ENCODE results near the gene CCDC83.
"Not testable (repeated sequence)": the region's sequence is repeated elsewhere in the genome, so short reads cannot be mapped to it uniquely, and the experiment has no call there.

The CCDC83 gene

DNA sequence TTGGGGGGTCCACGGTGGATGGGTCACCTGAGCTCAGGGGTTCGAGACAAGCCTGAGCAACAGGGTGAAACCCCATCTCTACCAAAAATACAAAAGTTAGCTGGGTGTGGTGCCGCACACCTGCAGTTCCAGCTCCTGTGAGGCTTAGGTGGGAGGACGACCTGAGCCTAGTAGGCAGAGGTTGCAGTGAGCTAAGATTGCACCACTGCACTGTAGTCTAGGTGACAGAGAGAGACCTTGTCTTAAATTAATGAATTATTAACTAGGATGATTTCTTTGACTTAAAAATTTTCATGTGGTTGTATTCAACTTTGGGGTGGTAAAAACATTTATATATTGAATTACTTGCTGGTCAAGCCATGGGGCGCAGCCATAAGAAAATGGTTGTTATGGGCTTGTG, 33.9 kb downstream of the CCDC83 start:
- DNase-seq (ENCODE audit: low read depth), result no peak

GRCh38 chr11:85889676-85890579, 34.7 kb downstream of the CCDC83 start:
- no peak for DNase-seq (ENCODE audit: low read depth)

GRCh38 chr11:85893395-85893794, 38.2 kb downstream of the CCDC83 start:
- DNase-seq (ENCODE audit: low read depth), result no peak

DNA sequence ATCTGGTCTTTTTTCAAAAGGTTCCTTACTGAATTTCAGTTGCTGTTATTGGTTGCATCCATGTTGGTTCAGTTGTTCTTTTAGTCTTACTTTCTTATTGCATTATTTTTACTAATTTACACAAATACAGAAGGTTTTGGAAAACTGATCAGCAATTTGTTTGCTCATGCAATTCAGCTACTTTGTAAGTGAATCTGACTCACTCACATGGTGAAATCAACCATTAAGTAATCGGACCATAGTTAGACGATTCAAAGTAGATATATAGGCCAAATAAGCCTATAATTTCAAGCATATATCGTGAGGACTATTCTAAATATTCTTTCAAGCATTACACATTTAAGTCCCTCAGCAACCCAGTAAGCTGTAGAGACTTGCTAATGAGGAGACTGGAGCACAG, 41.7 kb downstream of the CCDC83 start:
- DNase-seq (ENCODE audit: low read depth), result no peak

DNA sequence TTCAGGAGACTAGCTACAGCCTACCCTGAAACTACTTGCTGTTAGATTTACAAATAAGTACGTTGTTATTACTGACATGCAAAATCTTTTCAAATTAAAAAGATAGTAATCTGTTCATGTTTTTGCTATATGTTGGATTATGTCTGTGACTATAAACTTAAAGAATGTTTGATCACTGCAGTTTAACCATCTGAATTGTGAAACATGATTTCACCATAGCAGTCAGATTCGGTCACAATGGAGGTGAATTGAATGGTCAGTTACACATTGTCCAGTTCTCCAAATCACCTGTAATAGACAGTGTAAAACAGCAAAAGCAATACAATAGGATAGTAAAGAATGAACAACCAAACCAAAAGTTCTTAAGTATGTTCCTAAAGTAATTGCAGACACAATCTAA, 43.3 kb downstream of the CCDC83 start:
- DNase-seq (ENCODE audit: low read depth), result no peak

DNA sequence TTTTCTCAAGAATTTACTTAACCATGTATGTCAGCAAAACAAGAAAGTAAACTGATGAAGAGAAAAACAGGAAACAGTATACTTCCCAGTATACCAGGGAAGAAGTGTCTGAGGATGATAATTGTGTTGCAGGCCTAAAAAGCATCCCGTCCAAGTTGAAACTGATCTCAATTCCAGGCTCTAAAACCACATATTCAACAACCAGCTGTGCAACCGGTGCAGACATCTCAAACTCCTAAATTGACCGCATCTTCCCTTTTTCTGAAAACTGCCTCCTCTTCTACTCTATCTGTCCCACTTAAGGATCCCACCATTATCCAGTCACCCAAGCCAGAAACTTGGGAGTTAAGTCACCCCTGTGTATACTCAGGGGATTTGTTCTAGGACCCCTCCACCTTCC, 47.2 kb downstream of the CCDC83 start:
- no peak for DNase-seq (ENCODE audit: low read depth)

DNA sequence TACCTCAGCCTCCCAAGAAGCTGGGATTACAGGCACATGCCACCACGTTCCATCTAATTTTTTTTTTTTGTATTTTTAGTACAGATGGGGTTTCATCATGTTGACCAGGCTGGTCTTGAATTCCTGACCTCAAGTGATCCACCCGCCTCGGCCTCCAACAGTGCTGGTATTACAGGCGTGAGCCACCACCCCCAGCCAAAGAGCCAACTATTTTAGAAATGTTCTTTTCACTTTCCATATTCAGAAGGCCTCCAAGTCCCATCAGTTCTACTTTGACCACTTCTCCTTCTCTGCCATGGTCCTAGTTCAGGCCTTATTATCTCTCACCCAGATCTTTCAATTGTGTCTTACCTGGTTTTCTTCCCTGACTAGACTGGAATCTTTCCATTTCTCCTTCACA, 48.2 kb downstream of the CCDC83 start:
- DNase-seq (ENCODE audit: low read depth), result no peak

DNA sequence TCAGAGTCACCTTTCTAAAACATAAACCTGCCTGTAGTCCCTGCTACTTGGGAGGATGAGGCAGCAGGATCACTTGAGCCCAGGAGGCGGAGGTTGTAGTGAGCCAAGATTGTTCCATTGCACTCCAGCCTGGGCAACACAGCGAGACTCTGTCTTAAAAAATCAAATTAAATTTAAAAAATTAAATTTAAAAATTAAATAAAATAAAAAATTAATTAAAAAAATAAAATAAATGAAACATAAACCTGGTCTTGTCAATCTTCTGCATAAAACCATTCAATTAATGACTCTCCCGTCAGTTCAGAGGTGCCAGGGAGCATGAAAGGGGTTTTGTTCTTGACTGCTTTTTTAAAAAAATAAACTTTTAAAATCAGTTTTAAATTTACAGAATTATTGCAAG, 48.6 kb downstream of the CCDC83 start:
- no peak for DNase-seq (ENCODE audit: low read depth)

DNA sequence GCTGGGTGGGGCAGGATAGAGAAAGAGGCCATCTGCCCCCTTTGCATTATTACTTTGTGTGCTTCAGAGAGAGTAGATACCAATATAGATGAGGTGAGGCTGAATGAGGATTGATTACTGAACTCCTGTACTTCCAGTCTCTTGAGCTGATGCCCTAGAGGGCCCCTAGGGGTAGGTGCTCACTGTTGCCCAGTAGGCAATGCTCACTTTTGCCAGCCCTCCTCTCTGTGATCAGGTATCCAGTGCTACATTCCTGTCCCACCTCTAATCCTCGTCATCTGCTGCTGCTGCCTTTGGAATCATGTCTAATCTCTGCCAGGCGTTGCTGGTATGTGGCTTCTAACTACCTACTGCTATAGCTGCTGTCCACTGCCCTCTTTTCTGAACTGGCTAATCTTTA, 57.2 kb downstream of the CCDC83 start:
- DNase-seq (ENCODE audit: low read depth), result no peak

GRCh38 chr11:85913513-85913912, 58.3 kb downstream of the CCDC83 start:
- DNase-seq (ENCODE audit: low read depth), result no peak

GRCh38 chr11:85914425-85914824, 59.2 kb downstream of the CCDC83 start:
- no peak for DNase-seq (ENCODE audit: low read depth)

GRCh38 chr11:85918910-85919794, 64.0 kb downstream of the CCDC83 start:
- DNase-seq (ENCODE audit: low read depth), result no peak

- DNase-seq (ENCODE audit: low read depth), result no peak
Measured at GRCh38 chr11:85922367-85922766, 67.2 kb downstream of the CCDC83 start.

DNA sequence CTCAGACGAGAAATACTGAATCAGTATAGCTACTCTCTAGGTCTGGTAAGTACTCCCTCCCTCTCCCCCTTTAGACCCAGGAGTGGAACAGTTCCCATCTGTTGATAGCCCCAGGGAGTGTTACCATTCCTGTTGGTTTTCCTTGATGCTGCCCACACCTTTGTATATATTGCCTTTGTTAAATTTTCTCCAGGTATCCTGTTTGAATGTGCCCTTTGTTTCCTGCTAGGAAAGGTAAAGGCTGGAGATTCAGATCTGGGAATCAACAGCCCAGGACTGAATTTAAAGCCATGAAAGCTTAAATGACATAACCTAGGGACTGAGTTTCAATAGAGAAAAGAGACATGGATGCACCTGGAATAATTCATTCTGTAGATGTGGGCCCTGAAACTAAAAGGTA, 68.3 kb downstream of the CCDC83 start:
- DNase-seq (ENCODE audit: low read depth), result no peak

GRCh38 chr11:85926653-85927214, 71.6 kb downstream of the CCDC83 start:
- DNase-seq (ENCODE audit: low read depth), result not testable (repeated sequence)

DNA sequence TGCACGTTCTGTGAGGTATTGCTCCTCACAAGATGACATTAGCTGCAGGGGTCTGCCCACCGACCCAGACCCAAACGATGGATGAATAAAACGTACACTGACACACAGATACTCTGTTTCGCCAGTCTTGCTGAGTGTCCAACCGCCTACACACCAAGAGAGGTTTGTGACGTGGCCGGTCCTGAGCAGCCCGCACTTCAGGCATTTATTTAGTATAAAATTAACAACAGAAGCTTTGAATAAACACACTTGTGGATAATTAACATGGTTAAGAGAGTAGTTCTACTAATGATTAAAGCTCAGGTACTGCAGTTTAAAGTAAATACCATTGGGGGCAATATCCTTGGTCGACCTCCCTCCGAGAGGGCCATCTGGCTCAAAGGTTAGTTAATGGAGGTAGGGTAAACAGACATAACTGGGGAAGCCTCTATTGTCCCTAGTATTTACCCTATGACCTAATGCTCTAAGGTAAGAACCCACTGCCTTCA, 75.7 kb downstream of the CCDC83 start:
- no peak for DNase-seq (ENCODE audit: low read depth)

DNA sequence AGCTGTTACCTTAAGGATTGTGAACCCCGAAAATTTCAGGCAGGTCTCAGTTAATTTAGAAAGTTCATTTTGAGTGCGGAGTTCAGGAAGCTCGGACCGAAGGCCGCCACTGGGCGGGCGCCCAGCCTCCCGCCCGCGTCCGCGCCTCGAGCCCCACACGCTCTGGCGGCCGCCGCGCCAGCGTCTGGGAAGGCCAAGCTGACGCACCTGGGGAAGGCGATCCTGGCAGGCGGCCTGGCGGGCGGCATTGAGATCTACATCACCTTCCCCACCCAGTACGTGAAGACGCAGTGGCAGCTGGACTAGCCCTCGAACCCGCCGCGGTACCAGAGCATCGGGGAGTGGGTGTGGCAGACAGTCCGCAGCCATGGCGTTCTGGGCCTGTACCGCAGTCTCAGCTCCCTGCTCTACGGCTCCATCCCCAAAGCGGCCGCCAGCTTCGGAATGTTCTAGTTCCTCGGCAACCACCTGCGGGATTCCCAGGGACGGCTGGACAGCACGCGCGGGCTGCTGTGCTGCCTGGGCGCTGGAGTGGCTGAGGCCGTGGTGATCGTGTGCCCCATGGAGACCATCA, 79.5 kb downstream of the CCDC83 start:
- no peak for DNase-seq (ENCODE audit: low read depth)

DNA sequence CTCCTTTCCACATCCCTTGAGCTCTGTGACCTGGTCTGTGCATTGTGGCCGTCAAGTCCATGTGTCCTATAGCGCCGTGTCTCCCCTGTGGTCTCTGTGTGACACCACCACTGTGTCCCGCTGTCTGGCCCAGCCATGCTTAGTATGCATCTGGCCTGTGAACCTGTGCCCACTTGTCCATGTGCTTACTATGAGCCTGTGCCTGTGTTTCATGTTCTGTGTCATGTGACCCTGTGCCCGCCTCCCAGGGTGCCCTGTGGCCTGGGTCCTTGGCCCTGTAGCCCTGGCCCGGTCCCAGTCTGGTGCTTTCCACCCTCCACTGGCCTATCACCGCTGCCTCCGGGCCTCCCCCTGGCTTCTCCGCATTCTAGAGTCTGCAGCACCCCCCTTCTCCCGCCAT, 80.6 kb downstream of the CCDC83 start:
- no peak for DNase-seq (ENCODE audit: low read depth)

- no peak for DNase-seq (ENCODE audit: low read depth)
Measured at GRCh38 chr11:85937835-85938234, 82.7 kb downstream of the CCDC83 start.

GRCh38 chr11:85939099-85940015, 84.2 kb downstream of the CCDC83 start:
- DNase-seq (ENCODE audit: low read depth), result no peak

DNA sequence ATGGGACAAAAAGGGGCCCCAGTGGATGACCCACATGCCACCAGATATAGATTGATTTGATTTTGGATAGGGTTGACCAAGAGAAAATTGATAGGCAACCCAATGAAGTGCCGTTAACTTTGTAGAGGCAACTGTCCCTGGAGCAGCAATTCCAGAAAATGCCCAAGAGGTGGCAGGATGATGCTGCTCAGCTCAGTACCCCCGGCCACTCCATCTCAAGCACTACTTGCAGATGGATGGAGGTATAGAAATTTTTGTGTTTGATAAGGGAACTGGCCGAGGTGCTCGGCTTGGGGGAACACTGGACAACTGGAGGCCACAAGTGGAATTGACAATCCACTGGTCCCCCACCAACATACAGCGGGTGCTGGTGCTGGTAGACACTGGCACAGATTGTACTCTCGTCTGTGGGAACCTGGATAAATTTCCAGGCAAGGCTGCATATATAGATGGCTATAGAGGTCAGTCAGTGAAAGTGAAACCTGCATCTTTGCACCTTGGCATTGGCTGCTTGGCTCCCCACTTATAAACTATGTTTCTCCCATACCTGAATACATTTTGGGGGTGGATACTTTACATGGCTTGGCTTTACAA, 86.3 kb downstream of the CCDC83 start:
- no peak for DNase-seq (ENCODE audit: low read depth)

All from activated T-cell treated with anti-CD3 and anti-CD28 coated beads for 1 hour (primary cell).